MM.1S (cell line): Measurements from ENCODE around the gene ZNF530.

Source experiments
- DNase-seq: peaks from one replicate; pipeline ENCODE4 v3.0.0-alpha.2; 2015
- H2AFZ ChIP-seq: fragments of 300-600 bp; sonication (generic); 2 replicates; pipeline ENCODE4 v1.6.0; 2016; ENCODE audit warnings: antibody characterized with exemption, low read length
- H3F3A ChIP-seq: fragments of 300-600 bp; sonication (generic); 2 replicates; pipeline ENCODE4 v1.6.1; 2016; ENCODE audit warnings: mild to moderate bottlenecking, antibody characterized with exemption, low read length, moderate library complexity, mixed read lengths; ENCODE audit not compliant: insufficient read depth
- H3K27ac ChIP-seq: fragments of 300-600 bp; sonication (generic); 2 replicates; pipeline ENCODE4 v1.5.1; 2016; ENCODE audit warnings: mild to moderate bottlenecking, low read length
- H3K27me3 ChIP-seq: fragments of 300-600 bp; sonication (generic); replicated peaks from 2 replicates; pipeline ENCODE4 v1.6.0; 2016; ENCODE audit warnings: low read length; ENCODE audit not compliant: insufficient read depth
- H3K36me3 ChIP-seq: fragments of 300-600 bp; sonication (generic); replicated peaks from 2 replicates; pipeline ENCODE4 v1.6.1; 2016; ENCODE audit warnings: mild to moderate bottlenecking, low read length, mixed read lengths; ENCODE audit not compliant: insufficient read depth
- H3K4me1 ChIP-seq: fragments of 300-600 bp; sonication (generic); 2 replicates; pipeline ENCODE4 v1.6.1; 2016; ENCODE audit warnings: low read length, mixed read lengths
- H3K4me2 ChIP-seq: fragments of 300-600 bp; sonication (generic); 2 replicates; pipeline ENCODE4 v1.6.0; 2016; ENCODE audit warnings: low read depth, low read length
- H3K4me3 ChIP-seq: fragments of 300-600 bp; sonication (generic); 2 replicates; pipeline ENCODE4 v1.5.1; 2016; ENCODE audit warnings: low read length, mixed read lengths
- H3K79me2 ChIP-seq: fragments of 300-600 bp; sonication (generic); 2 replicates; pipeline ENCODE4 v1.6.1; 2016; ENCODE audit warnings: mixed run types, low read length, mixed read lengths
- H3K9ac ChIP-seq: fragments of 300-600 bp; sonication (generic); 2 replicates; pipeline ENCODE4 v1.6.1; 2016; ENCODE audit warnings: low read length, mixed read lengths
- H3K9me2 ChIP-seq: fragments of 300-600 bp; sonication (generic); replicated peaks from 2 replicates; pipeline ENCODE4 v1.6.1; 2016; ENCODE audit warnings: mild to moderate bottlenecking, low read length, mixed read lengths; ENCODE audit not compliant: insufficient read depth
- H3K9me3 ChIP-seq: fragments of 300-600 bp; sonication (generic); replicated peaks from 2 replicates; pipeline ENCODE4 v1.6.1; 2016; ENCODE audit warnings: mild to moderate bottlenecking, low read length, mixed read lengths; ENCODE audit not compliant: insufficient read depth
- H4K20me1 ChIP-seq: fragments of 300-600 bp; sonication (generic); 2 replicates; pipeline ENCODE4 v1.6.1; 2016; ENCODE audit warnings: mild to moderate bottlenecking, low read length, moderate library complexity, mixed read lengths; ENCODE audit not compliant: insufficient read depth
- EZH2 ChIP-seq: fragments of 300-600 bp; sonication (generic); optimal IDR thresholded peaks from 2 replicates; pipeline ENCODE3; 2017; ENCODE audit warnings: low read depth, mild to moderate bottlenecking, antibody characterized with exemption, low read length, mixed read lengths
- EZH2phosphoT487 ChIP-seq: fragments of 300-600 bp; sonication (generic); IDR thresholded peaks from 2 replicates; pipeline ENCODE4 v1.6.1; 2018; ENCODE audit warnings: antibody characterized with exemption, low read length
- TF ChIP-seq, protein P1 (sequence below): fragments of 300-600 bp; sonication (generic); IDR thresholded peaks from 2 replicates; pipeline ENCODE4 v1.5.1; 2016; ENCODE audit warnings: antibody characterized with exemption, low read length, mixed read lengths

ZNF530 gene

DNA sequence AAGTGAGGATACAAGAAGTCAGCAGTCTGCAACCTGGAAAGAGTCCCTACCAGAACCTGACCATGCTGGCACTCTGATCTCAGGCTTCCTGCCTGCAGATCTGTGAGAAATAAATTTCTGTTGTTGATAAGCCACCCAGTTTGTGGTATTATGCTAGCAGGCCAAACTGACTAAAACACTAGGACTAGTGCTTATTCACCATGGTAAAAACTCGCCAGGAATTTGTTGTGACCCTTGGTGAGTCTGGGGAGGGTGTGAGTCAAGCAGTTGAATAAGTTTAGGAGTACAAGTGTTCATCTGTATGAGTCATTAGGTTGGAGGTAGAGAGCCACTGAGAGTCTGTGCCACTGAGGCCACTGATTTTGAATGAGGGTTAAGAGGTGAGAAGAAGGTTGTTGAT, 12.2 kb upstream of the ZNF530 start:
- Histone ChIP-seq H3K4me3 (no peak overlapping the region), H3K27ac (no peak overlapping the region), H3K9me3 (no peaks in the 10 kb centered on the region), H2AFZ (no peak overlapping the region), H3K79me2 (no peaks in the 10 kb centered on the region), H3K4me1 (no peaks in the 10 kb centered on the region), H3F3A (no peaks in the 10 kb centered on the region), H3K9me2 (no peaks in the 10 kb centered on the region), H4K20me1 (no peaks in the 10 kb centered on the region), H3K27me3 (no peaks in the 10 kb centered on the region), H3K9ac (no peak overlapping the region), H3K36me3 (no peaks in the 10 kb centered on the region), H3K4me2 (no peak overlapping the region)
- no peak for DNase-seq
- TF ChIP-seq EZH2phosphoT487 (no peak), EZH2 (no peak)
- TF ChIP-seq, protein P1, sequence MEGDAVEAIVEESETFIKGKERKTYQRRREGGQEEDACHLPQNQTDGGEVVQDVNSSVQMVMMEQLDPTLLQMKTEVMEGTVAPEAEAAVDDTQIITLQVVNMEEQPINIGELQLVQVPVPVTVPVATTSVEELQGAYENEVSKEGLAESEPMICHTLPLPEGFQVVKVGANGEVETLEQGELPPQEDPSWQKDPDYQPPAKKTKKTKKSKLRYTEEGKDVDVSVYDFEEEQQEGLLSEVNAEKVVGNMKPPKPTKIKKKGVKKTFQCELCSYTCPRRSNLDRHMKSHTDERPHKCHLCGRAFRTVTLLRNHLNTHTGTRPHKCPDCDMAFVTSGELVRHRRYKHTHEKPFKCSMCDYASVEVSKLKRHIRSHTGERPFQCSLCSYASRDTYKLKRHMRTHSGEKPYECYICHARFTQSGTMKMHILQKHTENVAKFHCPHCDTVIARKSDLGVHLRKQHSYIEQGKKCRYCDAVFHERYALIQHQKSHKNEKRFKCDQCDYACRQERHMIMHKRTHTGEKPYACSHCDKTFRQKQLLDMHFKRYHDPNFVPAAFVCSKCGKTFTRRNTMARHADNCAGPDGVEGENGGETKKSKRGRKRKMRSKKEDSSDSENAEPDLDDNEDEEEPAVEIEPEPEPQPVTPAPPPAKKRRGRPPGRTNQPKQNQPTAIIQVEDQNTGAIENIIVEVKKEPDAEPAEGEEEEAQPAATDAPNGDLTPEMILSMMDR: no peak

DNA sequence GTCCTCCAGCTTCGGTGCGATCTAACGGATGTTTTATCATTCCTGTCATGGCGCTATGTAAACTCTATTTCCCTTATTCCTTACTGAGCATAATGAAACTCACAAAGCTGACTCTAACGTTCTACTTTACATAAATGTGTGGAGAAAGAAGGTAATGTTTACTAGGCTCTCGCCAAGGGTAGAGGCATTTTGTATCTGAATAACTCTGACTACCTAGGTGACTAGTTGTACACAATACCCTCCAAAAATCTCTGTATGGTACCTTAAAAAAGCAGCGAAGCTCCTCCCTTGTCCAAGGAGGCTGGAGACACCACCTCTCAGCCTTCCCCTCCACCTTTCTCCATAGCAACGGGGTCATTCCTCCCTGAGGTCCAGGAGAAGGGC, 316 bp upstream of the ZNF530 start:
- Histone ChIP-seq H3K9ac (no peak overlapping the region), H2AFZ (peak overlapping the region; percentile 94), H3K9me3 (no peaks in the 10 kb centered on the region)

DNA sequence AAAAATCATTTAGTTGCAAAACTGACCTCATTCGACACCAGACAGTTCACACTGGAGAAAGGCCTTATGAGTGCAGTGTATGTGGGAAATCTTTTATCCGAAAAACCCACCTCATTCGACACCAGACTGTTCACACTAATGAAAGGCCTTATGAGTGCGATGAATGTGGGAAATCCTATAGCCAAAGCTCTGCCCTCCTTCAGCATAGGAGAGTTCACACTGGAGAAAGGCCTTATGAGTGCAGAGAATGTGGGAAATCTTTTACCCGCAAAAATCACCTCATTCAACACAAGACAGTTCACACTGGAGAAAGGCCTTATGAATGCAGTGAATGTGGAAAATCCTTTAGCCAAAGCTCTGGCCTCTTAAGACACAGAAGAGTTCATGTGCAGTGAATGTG, 7.2 kb downstream of the ZNF530 start:
- H4K20me1 ChIP-seq: no peaks in the 10 kb centered on the region
- H3K79me2 ChIP-seq: no peaks in the 10 kb centered on the region
- H3K9ac ChIP-seq: no peak overlapping the region
- no peaks in the 10 kb centered on the region for H3F3A ChIP-seq
- H2AFZ ChIP-seq: no peak overlapping the region
- no peak overlapping the region for H3K4me2 ChIP-seq
- H3K4me1 ChIP-seq: no peaks in the 10 kb centered on the region
- H3K27ac ChIP-seq: no peak overlapping the region
- no peak overlapping the region for H3K4me3 ChIP-seq
- TF ChIP-seq, protein P1: no peak
- TF ChIP-seq EZH2 (no peak), EZH2phosphoT487 (no peak)
- H3K27me3 ChIP-seq: no peaks in the 10 kb centered on the region
- no peaks in the 10 kb centered on the region for H3K9me2 ChIP-seq
- no peak for DNase-seq
- H3K36me3 ChIP-seq: no peaks in the 10 kb centered on the region
- no peaks in the 10 kb centered on the region for H3K9me3 ChIP-seq

More for the DNA sequence above, 316 bp upstream of the ZNF530 start:
- no peaks in the 10 kb centered on the region for H3F3A ChIP-seq
- no peak overlapping the region for H3K27ac ChIP-seq
- H3K4me3 ChIP-seq: peak overlapping the region; percentile 93
- TF ChIP-seq, protein P1: no peak
- no peaks in the 10 kb centered on the region for H3K9me2 ChIP-seq
- H3K79me2 ChIP-seq: no peaks in the 10 kb centered on the region; the same call in 1 of the 2 replicates
- peak overlapping the region; percentile 58 for H3K4me2 ChIP-seq
- H4K20me1 ChIP-seq: no peaks in the 10 kb centered on the region
- no peak for DNase-seq
- H3K4me1 ChIP-seq: no peaks in the 10 kb centered on the region
- no peaks in the 10 kb centered on the region for H3K27me3 ChIP-seq
- no peaks in the 10 kb centered on the region for H3K36me3 ChIP-seq
